HCEC 1CT (cell line): ENCODE data around the gene CAMK2A.
A peak's percentile ranks its signal among the peaks of the same experiment; 100 is the strongest.

Source experiments
- DNase-seq: peaks from one replicate; pipeline ENCODE4 v3.0.0-alpha.2; 2017

CAMK2A gene

GRCh38 chr5:150315245-150315644 lies 25.7 kb upstream of the CAMK2A start:
- DNase-seq, result no peak

- DNase-seq, result no peak
Measured at GRCh38 chr5:150313921-150314716, 24.5 kb upstream of the CAMK2A start.

- DNase-seq, result no peak
Measured at GRCh38 chr5:150313501-150313900, 23.9 kb upstream of the CAMK2A start.

GRCh38 chr5:150312518-150312917 lies 22.9 kb upstream of the CAMK2A start:
- no peak for DNase-seq

GRCh38 chr5:150311015-150311692 lies 21.6 kb upstream of the CAMK2A start:
- no peak for DNase-seq

GRCh38 chr5:150310246-150310645 lies 20.7 kb upstream of the CAMK2A start:
- no peak for DNase-seq

GRCh38 chr5:150309886-150310239 lies 20.3 kb upstream of the CAMK2A start:
- DNase-seq, result no peak

- DNase-seq, result no peak
Measured at GRCh38 chr5:150309101-150309885, 19.7 kb upstream of the CAMK2A start.

- no peak for DNase-seq
Measured at GRCh38 chr5:150307617-150308426, 18.2 kb upstream of the CAMK2A start.

GRCh38 chr5:150306775-150307174 lies 17.2 kb upstream of the CAMK2A start:
- DNase-seq, result no peak

GRCh38 chr5:150305557-150305956 lies 16.0 kb upstream of the CAMK2A start:
- no peak for DNase-seq

GRCh38 chr5:150305095-150305494 lies 15.5 kb upstream of the CAMK2A start:
- DNase-seq, result no peak

GRCh38 chr5:150304481-150305081 lies 15.0 kb upstream of the CAMK2A start:
- no peak for DNase-seq

GRCh38 chr5:150303660-150304386 lies 14.2 kb upstream of the CAMK2A start:
- DNase-seq, result no peak

GRCh38 chr5:150303070-150303615 lies 13.6 kb upstream of the CAMK2A start:
- DNase-seq, result no peak

- peak; percentile 56 for DNase-seq
Measured at GRCh38 chr5:150302301-150303069, 12.9 kb upstream of the CAMK2A start, which contains the start of gene ARSI. ARSI (minus strand) TSS chr5:150302905; CDS start chr5:150302373, 532 bp downstream.

GRCh38 chr5:150301901-150302300 lies 12.3 kb upstream of the CAMK2A start:
- no peak for DNase-seq

- no peak for DNase-seq
Measured at GRCh38 chr5:150301170-150301505, 11.6 kb upstream of the CAMK2A start.

GRCh38 chr5:150300496-150301169 lies 11.1 kb upstream of the CAMK2A start:
- DNase-seq, result no peak
